Activated CD8-positive, alpha-beta memory T cell treated with anti-CD3 and anti-CD28 coated beads for 4 hours (primary cell): ENCODE results near the gene NRSN2.
A peak's percentile ranks its signal among the peaks of the same experiment; 100 is the strongest.

ENCODE experiments used
- DNase-seq, 2 donors: peaks; one replicate each; pipeline ENCODE4 v3.0.0-alpha.2; 2020; ENCODE audit warnings: low read depth in 2 of 2

Gene NRSN2

DNA sequence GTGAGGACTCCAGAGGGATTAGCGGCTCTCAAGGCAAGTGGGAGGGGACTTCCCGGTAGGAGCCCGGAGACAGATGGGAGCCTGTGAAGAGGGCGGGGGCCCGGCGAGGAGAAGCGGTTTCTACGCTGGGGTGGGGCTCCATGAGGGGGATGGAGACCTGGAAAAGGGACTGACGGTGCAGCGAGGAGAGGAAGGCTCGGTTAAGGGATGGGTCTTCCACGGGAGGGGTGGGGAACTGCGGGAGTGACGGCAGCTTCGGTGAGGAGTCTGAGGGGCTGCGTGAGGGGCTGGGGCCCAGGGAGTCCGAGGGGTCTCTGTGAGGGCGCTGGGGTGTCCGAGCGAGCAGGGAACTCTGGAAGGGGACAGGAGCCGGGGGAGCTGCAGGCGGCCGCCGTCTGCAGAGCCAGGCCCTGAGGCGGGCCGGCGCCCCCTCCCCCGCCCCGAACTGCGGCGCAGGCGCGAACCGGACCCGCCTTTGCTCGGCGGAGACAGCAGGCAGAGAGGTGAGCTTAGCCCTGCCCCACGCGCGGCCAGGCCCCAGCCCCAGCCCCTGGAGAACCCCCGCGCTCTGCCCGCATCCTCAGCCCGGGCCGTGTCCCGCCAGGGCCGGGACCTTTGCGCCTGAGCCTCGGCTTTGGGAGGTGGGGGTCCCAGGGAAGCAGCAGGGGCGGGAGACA is at the start of gene NRSN2:
Gene NRSN2 (plus strand): TSS at position 472 of the 677 bp plus-strand sequence. CDS start 2,533 bp downstream, outside the sequence.
- no peak for DNase-seq

DNA sequence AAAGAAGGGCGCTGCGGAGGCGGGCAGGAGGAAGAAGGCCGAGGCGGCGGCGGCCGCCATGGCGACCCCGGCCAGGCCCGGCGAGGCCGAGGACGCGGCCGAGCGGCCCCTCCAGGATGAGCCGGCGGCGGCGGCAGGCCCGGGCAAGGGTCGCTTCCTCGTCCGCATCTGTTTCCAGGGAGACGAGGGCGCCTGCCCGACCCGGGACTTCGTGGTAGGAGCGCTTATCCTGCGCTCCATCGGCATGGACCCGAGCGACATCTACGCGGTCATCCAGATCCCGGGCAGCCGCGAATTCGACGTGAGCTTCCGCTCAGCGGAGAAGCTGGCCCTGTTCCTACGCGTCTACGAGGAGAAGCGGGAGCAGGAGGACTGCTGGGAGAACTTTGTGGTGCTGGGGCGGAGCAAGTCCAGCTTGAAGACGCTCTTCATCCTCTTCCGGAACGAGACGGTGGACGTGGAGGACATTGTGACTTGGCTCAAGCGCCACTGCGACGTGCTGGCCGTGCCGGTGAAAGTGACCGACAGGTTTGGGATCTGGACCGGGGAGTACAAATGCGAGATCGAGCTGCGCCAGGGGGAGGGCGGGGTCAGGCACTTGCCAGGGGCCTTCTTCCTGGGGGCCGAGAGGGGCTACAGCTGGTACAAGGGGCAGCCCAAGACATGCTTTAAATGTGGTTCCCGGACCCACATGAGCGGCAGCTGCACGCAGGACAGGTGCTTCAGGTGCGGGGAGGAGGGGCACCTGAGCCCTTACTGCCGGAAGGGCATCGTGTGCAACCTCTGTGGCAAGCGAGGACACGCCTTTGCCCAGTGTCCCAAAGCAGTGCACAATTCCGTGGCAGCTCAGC is 48.8 kb upstream of the NRSN2 start:
- DNase-seq: no peak

GRCh38 chr20:298776-299391 is 48.0 kb upstream of the NRSN2 start:
- DNase-seq: no peak

DNA sequence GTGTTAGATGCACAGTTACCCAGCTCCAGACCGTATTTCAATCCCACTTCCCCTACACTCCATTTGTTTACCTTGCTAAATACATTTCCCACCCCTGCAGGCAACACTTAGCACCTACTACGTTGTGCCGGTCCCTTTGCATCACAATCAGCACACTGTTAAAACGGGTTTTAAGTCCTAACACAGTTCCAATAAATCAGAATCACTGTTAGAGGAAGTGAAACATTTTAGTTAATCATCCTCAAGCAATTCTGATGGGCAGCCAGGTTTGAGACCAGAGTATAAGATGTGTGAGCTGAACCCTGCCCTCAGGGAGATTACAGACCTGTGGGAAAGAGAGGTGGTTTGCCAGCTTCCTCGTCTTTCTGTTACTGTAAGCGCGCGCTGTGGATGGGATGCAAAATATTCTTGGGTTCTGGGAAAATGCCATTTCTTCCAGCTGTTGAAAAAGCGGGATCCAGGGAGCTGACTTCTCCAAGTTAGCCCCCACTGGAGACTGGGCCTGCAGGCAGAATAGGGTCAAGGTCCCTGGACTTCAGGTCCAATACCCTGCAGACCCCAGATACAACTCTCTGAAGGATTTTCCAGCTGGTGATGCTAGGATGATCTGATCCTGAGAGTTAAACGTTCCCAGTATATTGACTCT is 46.4 kb upstream of the NRSN2 start:
- DNase-seq: no peak

DNA sequence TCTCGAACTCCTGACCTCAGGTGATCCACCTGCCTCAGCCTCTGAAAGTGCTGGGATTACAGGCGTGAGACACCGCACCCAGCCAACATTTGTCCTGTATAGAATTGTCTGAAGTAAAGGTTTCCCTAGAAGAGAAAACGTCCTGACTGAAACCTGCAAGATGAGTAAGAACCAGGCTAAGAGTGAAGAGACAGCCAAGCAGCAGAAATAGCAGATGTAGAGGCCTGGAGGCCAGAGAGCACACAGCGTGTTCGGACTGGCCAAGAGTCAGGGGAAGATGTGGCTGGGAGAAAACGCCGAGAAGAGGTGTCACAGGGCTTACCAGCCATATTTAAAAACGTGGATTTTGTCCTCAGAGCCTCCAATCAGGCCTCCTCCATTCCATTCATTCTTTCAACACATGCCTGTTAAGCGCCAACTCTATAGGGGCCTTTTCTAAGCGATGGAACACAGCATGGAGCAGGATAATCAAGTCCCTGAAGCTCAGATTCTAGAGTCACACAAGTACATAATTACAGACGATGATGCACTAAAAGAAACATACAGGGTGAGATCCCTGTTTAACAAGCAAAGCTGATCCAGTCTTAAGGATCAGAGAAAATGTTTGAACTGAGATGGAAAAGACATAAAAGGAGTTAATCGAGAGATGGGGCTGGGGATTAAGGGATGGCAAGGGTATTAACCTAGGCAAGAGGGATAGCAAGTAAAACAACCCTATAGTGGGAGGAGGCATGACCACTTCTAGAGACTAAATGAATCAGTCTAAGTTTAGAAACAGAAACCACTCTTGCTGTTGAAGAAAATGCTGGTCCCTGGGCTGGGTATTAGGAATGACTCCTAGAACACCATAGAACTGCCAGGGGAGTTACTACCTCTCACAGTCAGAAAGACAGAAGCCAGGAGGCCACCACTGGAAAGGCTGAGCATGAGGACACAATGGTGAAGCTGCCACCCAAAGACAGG is 44.7 kb upstream of the NRSN2 start:
- no peak for DNase-seq

- DNase-seq: no peak
Observed at GRCh38 chr20:305745-306144, 41.2 kb upstream of the NRSN2 start.

- DNase-seq: no peak
Observed at GRCh38 chr20:308427-309038, 38.4 kb upstream of the NRSN2 start.

GRCh38 chr20:309306-309840 is 37.5 kb upstream of the NRSN2 start:
- no peak for DNase-seq

GRCh38 chr20:309841-310644 is 36.9 kb upstream of the NRSN2 start:
- DNase-seq: peak; percentile 39 to 69

GRCh38 chr20:310645-311044 is 36.3 kb upstream of the NRSN2 start:
- DNase-seq: no peak

GRCh38 chr20:311609-312008 is 35.3 kb upstream of the NRSN2 start:
- DNase-seq: no peak

GRCh38 chr20:312067-312466 is 34.8 kb upstream of the NRSN2 start:
- no peak for DNase-seq

GRCh38 chr20:312866-313265 is 34.0 kb upstream of the NRSN2 start:
- no peak for DNase-seq

- no peak for DNase-seq
Observed at GRCh38 chr20:313402-313801, 33.5 kb upstream of the NRSN2 start.

DNA sequence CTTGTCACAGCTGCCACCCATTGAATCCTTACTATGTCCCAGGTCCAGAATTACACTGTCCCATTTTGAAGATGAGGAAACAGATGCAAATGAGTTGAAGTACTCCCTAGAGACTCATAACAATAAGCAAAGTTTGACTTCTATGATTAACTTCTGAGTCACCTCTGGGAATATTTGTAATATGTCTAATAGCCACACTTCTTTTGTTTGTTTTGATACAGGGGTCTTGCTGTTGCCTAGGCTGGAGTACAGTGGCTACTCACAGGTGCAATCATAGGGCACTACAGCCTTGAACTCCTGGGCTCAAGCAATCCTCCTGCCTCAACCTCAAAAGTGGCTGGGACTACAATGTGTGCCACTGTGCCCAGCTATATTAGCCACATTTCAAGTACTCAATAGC is 33.0 kb upstream of the NRSN2 start:
- no peak for DNase-seq

GRCh38 chr20:316316-317068 is 30.4 kb upstream of the NRSN2 start:
- no peak for DNase-seq

DNA sequence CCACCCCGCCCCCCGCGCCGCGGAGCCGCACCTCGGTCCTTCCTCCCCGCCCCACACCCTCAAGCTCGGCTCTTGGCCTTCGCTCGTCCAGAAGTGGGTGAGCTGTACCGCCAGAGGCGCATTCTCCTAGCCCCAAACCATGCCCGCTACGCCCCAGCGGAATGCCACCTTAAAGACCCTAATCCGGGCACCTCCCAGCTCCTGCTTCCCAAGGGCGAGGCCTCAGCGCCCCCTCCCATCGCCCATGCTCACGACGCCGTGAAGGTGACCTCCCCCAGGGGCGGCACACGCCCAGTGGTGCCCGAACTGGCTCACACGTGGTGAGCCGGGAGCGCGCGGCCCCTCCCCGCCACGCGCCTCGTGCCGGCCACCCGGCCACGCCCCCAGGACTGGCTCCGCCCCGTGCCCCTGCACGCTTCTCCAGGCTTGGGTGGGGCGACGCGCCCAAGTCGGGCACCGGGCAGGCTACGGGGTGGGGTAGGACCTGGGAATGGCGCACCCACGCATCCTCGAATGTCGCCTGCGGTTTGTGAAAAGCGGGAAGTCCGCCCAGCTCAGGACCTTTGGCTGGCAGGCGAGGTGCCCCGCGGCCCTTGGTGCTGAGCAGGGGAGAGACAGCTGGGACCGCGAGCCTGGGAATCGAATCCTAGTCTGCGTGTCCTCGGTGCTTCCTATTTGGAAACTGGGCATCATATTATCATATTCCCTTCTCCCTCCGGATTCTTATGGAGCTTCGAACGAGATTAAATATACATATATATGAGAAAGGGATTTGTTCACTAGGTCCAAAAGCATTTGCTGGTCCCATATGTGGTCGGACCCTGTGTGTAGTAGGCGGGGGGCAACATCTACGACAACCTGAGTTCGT is 22.5 kb upstream of the NRSN2 start:
- DNase-seq: peak; percentile 83 to 86
